ENCODE results near the gene PKD2L1.

The PKD2L1 gene

GRCh38 chr10:100325158-100325557, 4.9 kb downstream of the PKD2L1 start:
- TF ChIP-seq CTCF (IDR thresholded peaks at IDR 0.05), result no peak
- Histone ChIP-seq H3K27me3 (peaks cover 3% of the 10 kb centered on the region), H3K4me1 (ENCODE audit: control insufficient read depth in 1 of 2, insufficient read depth in 1 of 2, low read depth in 1 of 2, low read length in 1 of 2) (peaks cover 28 to 29% of the 10 kb centered on the region in 2 experiments), H3K36me3 (no peaks in the 10 kb centered on the region), H3K9me3 (no peaks in the 10 kb centered on the region), H3K27ac (peak overlapping the region; percentile 93), H3K4me3 (ENCODE audit: low read depth in 1 of 2, low read length in 1 of 2) (no peak overlapping the region)

- H3K4me3 ChIP-seq (ENCODE audit: low read depth in 1 of 2, low read length in 1 of 2), result no peak overlapping the region
- H3K4me1 ChIP-seq (ENCODE audit: control insufficient read depth in 1 of 2, insufficient read depth in 1 of 2, low read depth in 1 of 2, low read length in 1 of 2), result no peaks in the 10 kb centered on the region
- H3K27me3 ChIP-seq, result peaks cover 26% of the 10 kb centered on the region
- H3K9me3 ChIP-seq, result no peaks in the 10 kb centered on the region
- H3K36me3 ChIP-seq, result no peaks in the 10 kb centered on the region
- no peak overlapping the region for H3K27ac ChIP-seq
- no peak for TF ChIP-seq CTCF (IDR thresholded peaks at IDR 0.05)
Measured at GRCh38 chr10:100319707-100320402, 10.2 kb downstream of the PKD2L1 start.

GRCh38 chr10:100318207-100318606, 11.8 kb downstream of the PKD2L1 start:
- H3K36me3 ChIP-seq, result no peaks in the 10 kb centered on the region
- H3K9me3 ChIP-seq, result no peaks in the 10 kb centered on the region
- H3K4me3 ChIP-seq (ENCODE audit: low read depth in 1 of 2, low read length in 1 of 2), result no peak overlapping the region
- peaks cover 35% of the 10 kb centered on the region for H3K27me3 ChIP-seq
- H3K27ac ChIP-seq, result no peak overlapping the region
- TF ChIP-seq CTCF (IDR thresholded peaks at IDR 0.05), result no peak
- no peaks in the 10 kb centered on the region for H3K4me1 ChIP-seq (ENCODE audit: control insufficient read depth in 1 of 2, insufficient read depth in 1 of 2, low read depth in 1 of 2, low read length in 1 of 2)

GRCh38 chr10:100315615-100316014, 14.4 kb downstream of the PKD2L1 start:
- no peaks in the 10 kb centered on the region for H3K4me1 ChIP-seq (ENCODE audit: control insufficient read depth in 1 of 2, insufficient read depth in 1 of 2, low read depth in 1 of 2, low read length in 1 of 2)
- no peaks in the 10 kb centered on the region for H3K36me3 ChIP-seq
- no peak overlapping the region for H3K4me3 ChIP-seq (ENCODE audit: low read depth in 1 of 2, low read length in 1 of 2)
- no peak overlapping the region for H3K27ac ChIP-seq
- H3K27me3 ChIP-seq, result peaks cover 43% of the 10 kb centered on the region
- no peaks in the 10 kb centered on the region for H3K9me3 ChIP-seq
- no peak for TF ChIP-seq CTCF (IDR thresholded peaks at IDR 0.05)

- Histone ChIP-seq H3K27me3 (peaks cover 43% of the 10 kb centered on the region), H3K9me3 (no peaks in the 10 kb centered on the region), H3K27ac (no peak overlapping the region), H3K4me3 (ENCODE audit: low read depth in 1 of 2, low read length in 1 of 2) (no peak overlapping the region), H3K4me1 (ENCODE audit: control insufficient read depth in 1 of 2, insufficient read depth in 1 of 2, low read depth in 1 of 2, low read length in 1 of 2) (no peaks in the 10 kb centered on the region), H3K36me3 (no peaks in the 10 kb centered on the region)
- no peak for TF ChIP-seq CTCF (IDR thresholded peaks at IDR 0.05)
Measured at GRCh38 chr10:100311298-100311697, 18.7 kb downstream of the PKD2L1 start.

All from neutrophil (primary cell).